ENCODE measurements around the gene GRIK3.

GRCh38 chr1:36894824-36895223 lies 139.5 kb downstream of the GRIK3 start:
- TF ChIP-seq TAF1 (conservative IDR thresholded peaks at IDR 0.05), result no peak
- TF ChIP-seq CTCF (IDR thresholded peaks at IDR 0.05; ENCODE audit: low read depth, low read length, missing input control), result no peak
- no peak for TF ChIP-seq GABPA (IDR thresholded peaks at IDR 0.05 in 1 of 2, conservative IDR thresholded peaks at IDR 0.05 in 1 of 2)
- TF ChIP-seq SP1 (IDR thresholded peaks at IDR 0.05), result no peak

All from liver (tissue), 3 donors.